Suprapubic skin (tissue), 4 donors: ENCODE measurements around the gene ZNF653.

Experiments
- CTCF ChIP-seq, 2 donors: fragments of 200-600 bp in 1 of 2; fragments of 450-650 bp in 1 of 2; sonication (generic) in 1 of 2; IDR thresholded peaks; one replicate each; pipeline ENCODE4 v1.5.1; 2016 to 2019; ENCODE audit warnings: antibody characterized with exemption in 2 of 2, mild to moderate bottlenecking in 1 of 2, moderate library complexity in 1 of 2
- EP300 ChIP-seq: sonication (generic); formaldehyde crosslinking; IDR thresholded peaks from one replicate; pipeline ENCODE4 v1.6.1; 2017; ENCODE audit warnings: antibody characterized with exemption
- POLR2A ChIP-seq, 2 donors: fragments of 450-650 bp; IDR thresholded peaks; one replicate each; pipeline ENCODE4 v1.6.1; 2017; ENCODE audit warnings: antibody characterized with exemption in 2 of 2, mild to moderate bottlenecking in 2 of 2, moderate library complexity in 2 of 2
- POLR2AphosphoS5 ChIP-seq, 3 donors: sonication (generic); formaldehyde crosslinking; IDR thresholded peaks; one replicate each; pipeline ENCODE4 v1.6.1; 2017; ENCODE audit warnings: antibody characterized with exemption in 3 of 3

- TF ChIP-seq CTCF (IDR thresholded peaks at IDR 0.05) = no peak
- no peak for TF ChIP-seq EP300
- no peak for TF ChIP-seq POLR2A (IDR thresholded peaks at IDR 0.05)
- TF ChIP-seq POLR2AphosphoS5 (IDR thresholded peaks at IDR 0.05) = no peak
Observed at GRCh38 chr19:11552666-11553372, 47.2 kb upstream of the ZNF653 start.
